GM12801 (cell line): ENCODE results near the gene DPF3.

Experiments used
- CTCF ChIP-seq: IDR thresholded peaks from one replicate; pipeline ENCODE4 v1.5.1; 2011; ENCODE audit warnings: control low read depth; ENCODE audit not compliant: insufficient read length; ENCODE audit errors: extremely low read depth

Gene DPF3

GRCh38 chr14:72699852-72700257 is 194.0 kb downstream of the DPF3 start:
- TF ChIP-seq CTCF, result no peak

- no peak for TF ChIP-seq CTCF
Measured at GRCh38 chr14:72699443-72699842, 194.5 kb downstream of the DPF3 start.

GRCh38 chr14:72692696-72693095 is 201.2 kb downstream of the DPF3 start:
- TF ChIP-seq CTCF, result no peak

- no peak for TF ChIP-seq CTCF
Measured at GRCh38 chr14:72690324-72690723, 203.6 kb downstream of the DPF3 start.

- no peak for TF ChIP-seq CTCF
Measured at GRCh38 chr14:72688990-72689671, 204.8 kb downstream of the DPF3 start.

- TF ChIP-seq CTCF, result no peak
Measured at GRCh38 chr14:72686832-72687231, 207.1 kb downstream of the DPF3 start.

GRCh38 chr14:72686101-72686500 is 207.8 kb downstream of the DPF3 start:
- TF ChIP-seq CTCF, result no peak

- no peak for TF ChIP-seq CTCF
Measured at GRCh38 chr14:72685456-72685855, 208.4 kb downstream of the DPF3 start.
